Common myeloid progenitor, CD34-positive (primary cell): ENCODE results near the gene RAE1.

Experiments used
- CTCF ChIA-PET: fragments of 350-600 bp; sonication (Branson Sonifier 250); formaldehyde crosslinking; loops from one replicate; lab custom pipeline; 2021; ENCODE audit warnings: antibody characterized with exemption; lab: Charles Lee
- POLR2A ChIA-PET: fragments of 350-600 bp; sonication (Branson Sonifier 250); formaldehyde crosslinking; loops from one replicate; lab custom pipeline; 2021; ENCODE audit warnings: antibody characterized with exemption; lab: Charles Lee
- DNase-seq, 3 donors: peaks; one replicate each; pipeline versions ENCODE4 v3.0.0 to v3.0.0-alpha.2; 2013
- H3K27ac ChIP-seq, 2 experiments: 1 replicate in 1 of 2; 2 replicates in 1 of 2; pipeline ENCODE4 v1.7.0; 2013; ENCODE audit warnings: inconsistent platforms in 2 of 2, low read length in 2 of 2, mild to moderate bottlenecking in 2 of 2, low read depth in 1 of 2, moderate library complexity in 1 of 2; ENCODE audit not compliant: severe bottlenecking in 2 of 2, insufficient read depth in 1 of 2, poor library complexity in 1 of 2
- H3K27me3 ChIP-seq, 5 experiments: replicated peaks in 2 of 5; 1 replicate in 3 of 5; 2 replicates in 2 of 5; pipeline versions ENCODE4 v1.6.1 to v1.7.0; 2013; ENCODE audit warnings: low read length in 4 of 5, mild to moderate bottlenecking in 2 of 5, moderate library complexity in 2 of 5, inconsistent platforms in 1 of 5; ENCODE audit not compliant: insufficient read depth in 5 of 5, control insufficient read depth in 4 of 5
- H3K36me3 ChIP-seq, 4 experiments: 1 replicate in 2 of 4; 2 replicates in 2 of 4; pipeline versions ENCODE4 v1.6.1 to v1.7.0; 2013; ENCODE audit warnings: low read length in 3 of 4, control low read depth in 1 of 4, mild to moderate bottlenecking in 1 of 4; ENCODE audit not compliant: control insufficient read depth in 4 of 4, insufficient read depth in 4 of 4
- H3K4me1 ChIP-seq, 4 experiments: 1 replicate in 3 of 4; 2 replicates in 1 of 4; pipeline versions ENCODE4 v1.6.1 to v1.7.1; 2013; ENCODE audit warnings: low read length in 3 of 4, mild to moderate bottlenecking in 3 of 4, control low read depth in 1 of 4, inconsistent platforms in 1 of 4, moderate library complexity in 1 of 4; ENCODE audit not compliant: control insufficient read depth in 4 of 4, insufficient read depth in 4 of 4; ENCODE audit errors: control extremely low read depth in 1 of 4
- H3K4me3 ChIP-seq, 7 experiments: 1 replicate in 4 of 7; 2 replicates in 3 of 7; pipeline versions ENCODE4 v1.5.1 to v1.7.0; 2013; ENCODE audit warnings: mild to moderate bottlenecking in 7 of 7, low read length in 6 of 7, moderate library complexity in 6 of 7, inconsistent platforms in 2 of 7, low read depth in 2 of 7, control low read depth in 1 of 7; ENCODE audit not compliant: insufficient read depth in 4 of 7, control insufficient read depth in 1 of 7; ENCODE audit errors: extremely low read depth in 1 of 7
- H3K9me3 ChIP-seq, 5 experiments: 1 replicate in 4 of 5; 2 replicates in 1 of 5; pipeline versions ENCODE4 v1.6.1 to v1.7.1; 2013; ENCODE audit warnings: low read length in 4 of 5, mild to moderate bottlenecking in 2 of 5, inconsistent platforms in 1 of 5, low read depth in 1 of 5, moderate library complexity in 1 of 5; ENCODE audit not compliant: control insufficient read depth in 4 of 5, insufficient read depth in 2 of 5; ENCODE audit errors: control extremely low read depth in 1 of 5
- WGBS: methylation state at CpG from one replicate; pipeline ENCODE4 v1.1.5; 2013; ENCODE audit not compliant: insufficient coverage; 5-methylcytosine and 5-hydroxymethylcytosine counted together

RAE1 gene

GRCh38 chr20:57426831-57427230 lies 75.8 kb downstream of the RAE1 start:
- POLR2A ChIA-PET: no interaction called here
- Histone ChIP-seq H3K27me3 (no peaks in the 10 kb centered on the region), H3K4me3 (no peak overlapping the region), H3K27ac (no peak overlapping the region), H3K4me1 (peaks cover 0 to 14% (median 3%) of the 10 kb centered on the region in 4 experiments), H3K9me3 (peaks cover 0 to 3% (median 0%) of the 10 kb centered on the region in 5 experiments), H3K36me3 (no peaks in the 10 kb centered on the region)
- no peak for DNase-seq
- CTCF ChIA-PET: interaction anchor here (1.1 to 3.1 kb wide), 2 partner anchors 8 to 69 kb away, joined by 3 to 11 read pairs; no protein-coding TSS in a partner anchor
- 95% methylated on average over 3 of the region's 7 CpGs for WGBS

GRCh38 chr20:57428324-57429158 lies 77.5 kb downstream of the RAE1 start:
- CTCF ChIA-PET: interaction anchor here (0.8 to 3.1 kb wide), 10 partner anchors 8 to 69 kb away, joined by 3 to 11 read pairs (median 3); no protein-coding TSS in a partner anchor
- 92% methylated on average over 17 of the region's 21 CpGs for WGBS
- H3K4me1 ChIP-seq: peaks cover 9 to 30% (median 15%) of the 10 kb centered on the region in 4 experiments
- H3K36me3 ChIP-seq: no peaks in the 10 kb centered on the region
- no peak overlapping the region for H3K4me3 ChIP-seq
- no peak overlapping the region for H3K27ac ChIP-seq
- no peak for DNase-seq
- H3K9me3 ChIP-seq: no peaks in the 10 kb centered on the region
- H3K27me3 ChIP-seq: no peaks in the 10 kb centered on the region
- POLR2A ChIA-PET: no interaction called here
